ENCODE data around the gene PLA2G2E.

GRCh38 chr1:19909392-19909791 lies 14.0 kb downstream of the PLA2G2E start:
- no peak for TF ChIP-seq CTCF (IDR thresholded peaks at IDR 0.05; ENCODE audit: insufficient read depth, low read depth, low read length)
- no peak for TF ChIP-seq EZH2 (IDR thresholded peaks at IDR 0.05; ENCODE audit: insufficient read depth, low read length)
